GM19467 (cell line): Measurements from ENCODE around the gene TMEM61.
"Not testable (repeated sequence)": the region's sequence is repeated elsewhere in the genome, so short reads cannot be mapped to it uniquely, and the experiment has no call there.

Experiments
- ATAC-seq: cut with Tn5 transposase; IDR thresholded peaks from one replicate; pipeline ENCODE4 v1.9.1; 2021; ENCODE audit warnings: mild to moderate bottlenecking, moderate library complexity; ENCODE audit not compliant: unreplicated experiment

Gene TMEM61

GRCh38 chr1:54980528-54981241 is at the start of gene TMEM61:
Gene TMEM61 (plus strand): TSS chr1:54980628. CDS start chr1:54981066, 438 bp downstream.
- ATAC-seq, result no peak

GRCh38 chr1:54931275-54931840 is 49.1 kb upstream of the TMEM61 start:
- ATAC-seq, result no peak

- ATAC-seq, result not testable (repeated sequence)
These were observed 46.3 kb upstream of the TMEM61 start for GRCh38 chr1:54934081-54934480.

GRCh38 chr1:54934869-54935268 is 45.6 kb upstream of the TMEM61 start:
- ATAC-seq, result no peak

- no peak for ATAC-seq
These were observed 43.6 kb upstream of the TMEM61 start for GRCh38 chr1:54936791-54937190.

GRCh38 chr1:54937469-54937868 is 43.0 kb upstream of the TMEM61 start:
- no peak for ATAC-seq

GRCh38 chr1:54938955-54939354 is 41.5 kb upstream of the TMEM61 start:
- ATAC-seq, result not testable (repeated sequence)

GRCh38 chr1:54940042-54940441 is 40.4 kb upstream of the TMEM61 start:
- ATAC-seq, result no peak

GRCh38 chr1:54942976-54943375 is 37.5 kb upstream of the TMEM61 start:
- no peak for ATAC-seq

- peak; percentile 64 for ATAC-seq
These were observed 35.6 kb upstream of the TMEM61 start for GRCh38 chr1:54944610-54945392.

GRCh38 chr1:54945393-54945936 is 35.0 kb upstream of the TMEM61 start:
- ATAC-seq, result no peak

GRCh38 chr1:54947540-54947939 is 32.9 kb upstream of the TMEM61 start:
- no peak for ATAC-seq

GRCh38 chr1:54949053-54949452 is 31.4 kb upstream of the TMEM61 start:
- ATAC-seq, result no peak

- no peak for ATAC-seq
These were observed 30.4 kb upstream of the TMEM61 start for GRCh38 chr1:54950006-54950368.

GRCh38 chr1:54950369-54951163 is 29.9 kb upstream of the TMEM61 start:
- no peak for ATAC-seq

- ATAC-seq, result no peak
These were observed 28.6 kb upstream of the TMEM61 start for GRCh38 chr1:54951810-54952226.

- ATAC-seq, result no peak
These were observed 27.3 kb upstream of the TMEM61 start for GRCh38 chr1:54952950-54953718.

- ATAC-seq, result no peak
These were observed 26.6 kb upstream of the TMEM61 start for GRCh38 chr1:54953846-54954245.

GRCh38 chr1:54955359-54955758 is 25.1 kb upstream of the TMEM61 start:
- ATAC-seq, result no peak

- no peak for ATAC-seq
These were observed 23.7 kb upstream of the TMEM61 start for GRCh38 chr1:54956726-54957125.
